Small intestine (tissue), 7 donors: Measurements from ENCODE around the gene RFLNA. TPM values are rescaled to one million over a fixed set of nuclear protein-coding genes. Genes with fewer than 3 reads are reported as not detected.
A peak's percentile ranks its signal among the peaks of the same experiment; 100 is the strongest.

Experiments
- DNase-seq, 2 donors: peaks; one replicate each; pipeline versions ENCODE4 v3.0.0 to v3.0.0-alpha.2; 2013
- FAIRE-seq: peaks from 2 replicates; lab custom pipeline; 2012; peaks lifted over from hg19 to GRCh38; lab: Jason Lieb, UNC
- H3K27ac ChIP-seq, 3 donors: one replicate each; pipeline ENCODE4 v1.5.1; 2013; ENCODE audit warnings: low read length in 2 of 3, mild to moderate bottlenecking in 2 of 3, control low read depth in 1 of 3, inconsistent platforms in 1 of 3, low read depth in 1 of 3, moderate library complexity in 1 of 3
- H3K27me3 ChIP-seq, 3 donors: one replicate each; pipeline ENCODE4 v1.6.1; 2013; ENCODE audit warnings: low read length in 3 of 3, inconsistent platforms in 1 of 3; ENCODE audit not compliant: control insufficient read depth in 3 of 3, insufficient read depth in 3 of 3
- H3K36me3 ChIP-seq, 3 donors: one replicate each; pipeline ENCODE4 v1.6.1; 2013; ENCODE audit warnings: low read length in 3 of 3, inconsistent platforms in 1 of 3, low read depth in 1 of 3, mild to moderate bottlenecking in 1 of 3, moderate library complexity in 1 of 3; ENCODE audit not compliant: control insufficient read depth in 3 of 3, insufficient read depth in 2 of 3
- H3K4me1 ChIP-seq, 3 donors: one replicate each; pipeline ENCODE4 v1.6.1; 2013; ENCODE audit warnings: low read length in 2 of 3, inconsistent platforms in 1 of 3, low read depth in 1 of 3, mild to moderate bottlenecking in 1 of 3, moderate library complexity in 1 of 3; ENCODE audit not compliant: control insufficient read depth in 3 of 3, insufficient read depth in 2 of 3
- H3K4me3 ChIP-seq, 3 donors: one replicate each; pipeline ENCODE4 v1.5.1; 2013; ENCODE audit warnings: low read length in 3 of 3, control low read depth in 1 of 3, inconsistent platforms in 1 of 3, low read depth in 1 of 3, mild to moderate bottlenecking in 1 of 3, moderate library complexity in 1 of 3
- H3K9me3 ChIP-seq, 2 donors: one replicate each; pipeline ENCODE4 v1.6.1; 2013; ENCODE audit warnings: low read depth in 1 of 2, low read length in 1 of 2; ENCODE audit not compliant: control insufficient read depth in 2 of 2, insufficient read depth in 1 of 2
- WGBS, 3 donors: extraction: QIAGEN DNeasy Blood & Tissue Kit; methylation state at CpG; one replicate each; pipeline ENCODE4 v1.1.7; 2013; 5-methylcytosine and 5-hydroxymethylcytosine counted together
- polyA plus RNA-seq, 4 donors: library from polyadenylated mRNA; stranded (reverse) in 3 of 4; unstranded in 1 of 4; fragments of 200-250 nt in 3 of 4; fragments of 120-200 nt in 1 of 4; gene quantifications; one replicate each; pipeline versions ENCODE4 v1.2.1 to v1.2.3, GENCODE V29; 2013
- donor health status: healthy with polysubstance abuse.
- donor health status: control.
- donor health status: control.
- donor health status: Bipolar disorder and iron deficiency.
- donor health status: healthy.

RFLNA gene
- polyA plus RNA-seq, 4 donors: 15.9 to 92.7 (median 28.3) TPM

DNA sequence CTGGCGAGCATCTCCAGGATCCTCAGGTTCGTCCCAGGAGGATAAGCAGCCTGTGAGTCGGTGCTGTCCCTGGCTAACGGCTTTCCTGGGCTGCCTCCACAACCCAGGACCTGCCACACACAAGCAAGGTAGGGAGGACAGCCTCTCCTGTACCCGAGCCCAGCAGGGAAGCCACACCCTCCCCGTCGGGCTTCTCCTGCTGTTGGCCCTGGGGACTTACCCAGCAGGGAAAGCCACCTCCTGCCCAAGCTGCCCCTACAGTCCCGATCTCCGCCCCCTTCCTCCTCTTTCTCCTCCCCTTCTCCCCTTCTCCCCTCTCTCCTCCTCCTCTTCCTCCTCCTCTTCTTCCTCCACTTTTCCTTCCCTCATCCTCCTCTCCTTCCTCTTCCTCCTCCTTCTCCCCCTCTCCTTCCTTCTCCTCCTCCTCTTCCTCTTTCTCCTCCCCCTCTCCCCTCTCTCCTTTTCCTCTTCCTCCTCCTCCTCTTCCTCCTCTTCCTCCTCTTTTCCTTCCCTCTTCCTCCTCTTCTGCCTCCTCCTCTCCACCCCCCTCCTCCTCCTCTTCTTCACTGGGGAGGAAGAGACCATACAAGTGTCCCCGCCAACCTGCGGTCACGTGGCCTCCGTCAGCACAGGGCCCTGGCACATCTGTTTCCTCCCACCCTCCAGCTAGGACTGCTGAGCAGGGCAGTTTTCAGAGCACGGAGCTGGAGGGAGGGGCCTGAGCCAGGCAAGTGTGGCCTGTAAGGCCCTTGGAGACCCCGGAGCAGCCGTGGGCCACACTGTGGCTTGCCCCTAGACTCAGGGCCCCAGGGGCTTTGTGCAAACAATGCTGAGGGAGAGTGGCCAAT is 17.3 kb upstream of the RFLNA start:
- DNase-seq (peak; percentile 35 to 51), FAIRE-seq (no peak)
- peaks cover 0 to 5% of the 10 kb centered on the region in 2 donors for H3K9me3 ChIP-seq
- peaks cover 0 to 6% (median 0%) of the 10 kb centered on the region in 3 donors for H3K27me3 ChIP-seq
- no peak overlapping the region for H3K4me3 ChIP-seq
- 40 to 44% (median 42%) methylated on average over 16 of the region's 16 CpGs for WGBS, 3 donors
- no peaks in the 10 kb centered on the region for H3K36me3 ChIP-seq
- H3K27ac ChIP-seq: peak overlapping the region in 1 of 3 donors; percentile 77
- peaks cover 0 to 44% (median 3%) of the 10 kb centered on the region in 3 donors for H3K4me1 ChIP-seq

DNA sequence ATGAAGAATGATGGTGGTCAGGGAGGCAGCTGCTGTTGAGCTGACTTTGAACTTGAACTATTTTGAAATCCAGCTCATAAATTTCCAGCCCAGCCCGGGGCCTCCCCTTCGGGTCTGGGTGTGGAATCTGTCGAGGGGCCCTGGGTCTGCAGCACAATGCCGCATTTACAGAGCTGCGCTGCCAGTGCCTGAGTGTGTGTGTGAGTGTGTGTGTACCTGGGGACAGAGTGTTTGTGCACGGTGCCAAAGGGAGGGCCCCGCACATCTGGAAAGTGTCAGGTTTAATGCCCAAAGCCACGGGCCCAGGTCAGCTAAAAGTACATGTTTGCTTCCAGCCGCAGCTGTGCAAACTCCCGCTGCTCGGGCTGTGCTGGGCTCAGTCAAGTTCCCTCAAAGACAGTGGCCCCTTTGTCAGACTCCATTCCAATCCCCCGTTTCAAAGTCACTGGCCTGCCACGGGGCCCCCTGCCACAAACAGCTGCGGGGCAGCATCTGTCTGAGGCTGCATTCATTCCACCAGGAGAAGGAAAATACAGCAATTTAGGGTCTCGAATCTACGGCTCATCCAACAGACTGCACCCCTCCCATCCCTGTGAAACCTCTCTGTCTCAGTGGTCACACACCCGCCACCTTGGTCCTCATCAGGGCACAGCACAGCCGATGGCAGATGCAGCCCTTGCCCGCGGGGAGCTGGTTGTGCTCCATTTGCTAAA is 16.3 kb upstream of the RFLNA start:
- DNase-seq: peak in 1 of 2 donors; percentile 85
- H3K27me3 ChIP-seq: peaks cover 0 to 6% (median 0%) of the 10 kb centered on the region in 3 donors
- H3K27ac ChIP-seq: peak overlapping the region in 1 of 3 donors; percentile 77
- WGBS, 3 donors: 33 to 64% (median 51%) methylated on average over 20 of the region's 20 CpGs
- H3K4me3 ChIP-seq: no peak overlapping the region
- no peaks in the 10 kb centered on the region for H3K36me3 ChIP-seq
- FAIRE-seq: no peak
- peaks cover 0 to 41% (median 3%) of the 10 kb centered on the region in 3 donors for H3K4me1 ChIP-seq
- H3K9me3 ChIP-seq: peaks cover 0 to 5% of the 10 kb centered on the region in 2 donors

DNA sequence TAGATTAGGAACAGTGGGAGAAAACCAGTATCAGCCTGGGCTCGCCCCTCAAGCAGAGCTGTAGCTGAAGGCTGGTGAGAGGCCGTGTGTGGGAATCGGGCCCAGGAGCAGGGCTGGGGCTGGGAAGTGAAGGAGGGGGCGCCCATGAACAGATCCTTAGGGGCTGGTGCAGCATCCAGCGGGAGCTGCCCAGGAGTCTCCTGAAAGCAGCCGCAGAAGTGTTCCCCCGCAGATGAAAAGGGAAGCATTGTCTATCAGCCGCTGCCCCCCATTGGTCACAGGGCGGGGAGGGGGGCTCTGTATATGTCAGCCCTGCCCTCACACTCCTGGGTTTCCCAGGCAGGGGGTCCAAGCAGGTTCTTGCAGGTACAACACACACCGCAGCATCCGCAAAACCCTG is 15.6 kb upstream of the RFLNA start:
- H3K9me3 ChIP-seq: peaks cover 0 to 6% of the 10 kb centered on the region in 2 donors
- H3K4me1 ChIP-seq: peaks cover 0 to 37% (median 3%) of the 10 kb centered on the region in 3 donors
- no peak overlapping the region for H3K4me3 ChIP-seq
- no peak for DNase-seq
- H3K27me3 ChIP-seq: peaks cover 0 to 6% (median 0%) of the 10 kb centered on the region in 3 donors
- H3K36me3 ChIP-seq: no peaks in the 10 kb centered on the region
- H3K27ac ChIP-seq: no peak overlapping the region
- FAIRE-seq: no peak
- 82 to 92% (median 84%) methylated on average over 11 of the region's 11 CpGs for WGBS, 3 donors

DNA sequence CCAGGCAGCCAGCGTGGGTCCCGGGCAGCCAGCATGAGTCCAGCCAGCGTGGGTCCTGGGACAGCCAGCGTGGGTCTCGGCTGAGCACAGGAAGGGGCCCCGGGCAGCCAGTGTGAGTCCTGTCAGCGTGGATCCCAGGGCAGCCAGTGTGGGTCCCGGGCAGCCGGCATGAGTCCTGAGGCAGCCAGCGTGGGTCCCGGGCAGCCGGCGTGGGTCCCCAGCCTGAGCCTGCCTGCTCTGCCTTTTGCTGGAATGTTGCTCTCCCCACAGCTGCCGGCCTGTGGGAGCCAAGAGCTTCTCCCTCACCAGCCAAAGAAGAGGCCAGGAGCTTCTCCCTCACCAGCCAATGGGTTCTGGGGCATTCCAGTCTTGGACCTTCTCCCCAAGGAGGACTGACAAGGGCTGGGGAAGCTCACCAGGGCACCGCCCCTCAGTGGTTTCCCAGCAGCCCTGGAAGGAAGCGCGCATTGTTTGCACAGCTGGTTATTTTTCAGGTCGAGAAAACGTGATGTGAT is 15.0 kb upstream of the RFLNA start:
- Histone ChIP-seq H3K36me3 (no peaks in the 10 kb centered on the region), H3K27me3 (peaks cover 0 to 10% (median 0%) of the 10 kb centered on the region in 3 donors), H3K9me3 (peaks cover 0 to 12% of the 10 kb centered on the region in 2 donors), H3K4me1 (peaks cover 0 to 37% (median 3%) of the 10 kb centered on the region in 3 donors), H3K4me3 (no peak overlapping the region), H3K27ac (no peak overlapping the region)
- FAIRE-seq: no peak
- WGBS, 3 donors: 25 to 45% (median 41%) methylated on average over 13 to 19 of the region's 19 CpGs
- DNase-seq: peak; percentile 18 to 47

DNA sequence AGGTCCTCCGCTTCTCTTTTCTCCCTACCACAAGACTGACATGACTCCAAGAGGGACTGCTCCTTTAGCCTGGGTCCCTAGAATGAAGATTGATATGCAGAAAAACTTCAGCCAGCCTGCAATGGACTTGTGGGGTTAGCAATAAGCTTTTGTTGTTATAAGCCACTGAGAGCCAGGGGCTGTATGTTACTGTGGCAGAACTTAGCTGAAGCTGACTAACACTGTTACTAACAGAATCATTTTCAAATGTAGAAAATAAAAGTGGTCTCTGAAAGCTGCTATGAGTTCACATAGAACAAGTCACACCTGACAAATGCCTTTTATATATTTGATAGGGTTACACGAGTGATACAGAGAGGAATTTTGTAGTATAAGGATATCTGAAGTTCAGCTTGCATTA is 13.6 kb upstream of the RFLNA start:
- no peak for FAIRE-seq
- no peaks in the 10 kb centered on the region for H3K36me3 ChIP-seq
- H3K27ac ChIP-seq: no peak overlapping the region
- peaks cover 0 to 37% (median 3%) of the 10 kb centered on the region in 3 donors for H3K4me1 ChIP-seq
- DNase-seq: no peak
- no peak overlapping the region for H3K4me3 ChIP-seq
- H3K9me3 ChIP-seq: peaks cover 0 to 14% of the 10 kb centered on the region in 2 donors
- H3K27me3 ChIP-seq: peaks cover 0 to 11% (median 0%) of the 10 kb centered on the region in 3 donors
- WGBS, 3 donors: 91 to 97% (median 94%) methylated on average over 2 of the region's 2 CpGs

DNA sequence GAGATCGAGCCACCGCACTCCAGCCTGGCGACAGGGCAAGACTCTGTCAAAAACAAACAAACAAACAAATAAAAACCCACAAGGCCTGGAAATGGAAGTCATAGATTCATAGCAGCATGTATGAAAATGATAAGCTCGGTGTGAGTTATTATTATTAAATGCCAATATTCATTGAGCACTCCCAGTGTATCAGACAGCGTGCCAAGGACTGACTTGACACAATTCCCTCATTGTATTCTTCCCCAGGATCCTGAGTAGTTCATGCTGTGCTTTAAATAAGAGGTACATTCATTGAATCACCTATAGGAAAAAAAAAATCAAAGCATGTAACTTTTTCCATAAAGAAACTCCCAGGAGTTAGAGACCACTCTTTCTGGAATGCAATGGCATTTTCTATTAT is 12.6 kb upstream of the RFLNA start:
- H3K36me3 ChIP-seq: no peaks in the 10 kb centered on the region
- H3K4me1 ChIP-seq: peaks cover 0 to 36% (median 3%) of the 10 kb centered on the region in 3 donors
- DNase-seq (no peak), FAIRE-seq (no peak)
- 77 to 86% (median 80%) methylated on average over 5 of the region's 5 CpGs for WGBS, 3 donors
- peaks cover 0 to 11% (median 0%) of the 10 kb centered on the region in 3 donors for H3K27me3 ChIP-seq
- H3K27ac ChIP-seq: no peak overlapping the region
- H3K9me3 ChIP-seq: peaks cover 0 to 14% of the 10 kb centered on the region in 2 donors
- no peak overlapping the region for H3K4me3 ChIP-seq

DNA sequence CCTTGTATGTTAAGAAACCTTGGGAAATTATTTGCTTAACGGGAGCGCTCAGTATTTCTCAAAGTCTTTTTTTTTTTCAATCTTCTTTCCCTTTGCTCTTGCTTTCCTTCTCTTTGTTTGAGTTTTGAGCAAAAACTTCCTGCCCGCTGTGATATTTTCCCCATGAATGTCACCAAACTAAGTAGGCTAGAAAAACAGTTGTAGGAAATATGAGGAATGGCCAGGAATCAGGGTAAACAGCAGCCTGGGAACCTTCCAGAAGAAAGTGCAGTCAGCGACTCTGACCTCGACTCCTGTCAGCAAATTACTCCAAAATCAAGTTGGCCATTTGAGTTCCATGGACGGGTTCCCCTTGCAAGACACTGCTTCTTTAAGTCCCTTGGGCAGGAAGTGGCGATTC is 11.6 kb upstream of the RFLNA start:
- Histone ChIP-seq H3K27ac (no peak overlapping the region), H3K4me3 (no peak overlapping the region), H3K36me3 (no peaks in the 10 kb centered on the region), H3K4me1 (peaks cover 0 to 26% (median 0%) of the 10 kb centered on the region in 3 donors), H3K27me3 (peaks cover 0 to 11% (median 0%) of the 10 kb centered on the region in 3 donors), H3K9me3 (peaks cover 0 to 22% of the 10 kb centered on the region in 2 donors)
- no peak for DNase-seq
- 72 to 81% (median 74%) methylated on average over 7 of the region's 7 CpGs for WGBS, 3 donors
- no peak for FAIRE-seq

DNA sequence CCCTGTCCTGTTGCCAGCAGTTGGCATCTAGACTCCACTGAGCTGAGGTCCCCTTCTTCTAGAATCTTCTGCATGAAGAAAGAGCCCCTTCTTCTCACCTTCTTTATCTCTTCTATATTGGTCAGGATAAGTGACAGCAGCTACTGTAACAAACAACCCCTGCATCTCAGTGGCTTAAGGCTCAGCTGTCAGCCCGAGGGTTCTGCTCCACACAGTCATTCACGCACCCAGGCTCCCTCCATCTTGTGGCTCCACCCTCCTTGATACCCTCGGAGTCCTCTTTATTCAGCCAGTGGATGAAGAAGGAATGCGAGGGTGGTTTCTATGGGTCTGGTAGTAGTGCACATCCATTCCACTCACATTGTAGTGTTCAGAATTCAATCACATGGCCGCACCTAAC is 10.5 kb upstream of the RFLNA start:
- Histone ChIP-seq H3K36me3 (no peaks in the 10 kb centered on the region), H3K9me3 (peaks cover 0 to 24% of the 10 kb centered on the region in 2 donors), H3K27me3 (peaks cover 0 to 11% (median 0%) of the 10 kb centered on the region in 3 donors), H3K4me3 (no peak overlapping the region), H3K27ac (no peak overlapping the region), H3K4me1 (peaks cover 0 to 15% (median 0%) of the 10 kb centered on the region in 3 donors)
- WGBS, 3 donors: 79 to 89% (median 88%) methylated on average over 5 of the region's 5 CpGs
- FAIRE-seq (no peak), DNase-seq (no peak)
